HG03066 (cell line): ENCODE measurements around the gene CDHR5.
"Not testable (repeated sequence)": the region's sequence is repeated elsewhere in the genome, so short reads cannot be mapped to it uniquely, and the experiment has no call there.

Experiments
- ATAC-seq: cut with Tn5 transposase; IDR thresholded peaks from one replicate; pipeline ENCODE4 v1.9.1; 2021; ENCODE audit warnings: low read depth; ENCODE audit not compliant: unreplicated experiment

The CDHR5 gene

GRCh38 chr11:624705-625635 lies at the start of gene CDHR5:
CDHR5 (minus strand) TSS chr11:624955; CDS start chr11:624902, 53 bp downstream.
- ATAC-seq, result no peak

- no peak for ATAC-seq
Measured at GRCh38 chr11:674406-674805, 49.7 kb upstream of the CDHR5 start.

- no peak for ATAC-seq
Measured at GRCh38 chr11:673866-674265, 49.1 kb upstream of the CDHR5 start.

DNA sequence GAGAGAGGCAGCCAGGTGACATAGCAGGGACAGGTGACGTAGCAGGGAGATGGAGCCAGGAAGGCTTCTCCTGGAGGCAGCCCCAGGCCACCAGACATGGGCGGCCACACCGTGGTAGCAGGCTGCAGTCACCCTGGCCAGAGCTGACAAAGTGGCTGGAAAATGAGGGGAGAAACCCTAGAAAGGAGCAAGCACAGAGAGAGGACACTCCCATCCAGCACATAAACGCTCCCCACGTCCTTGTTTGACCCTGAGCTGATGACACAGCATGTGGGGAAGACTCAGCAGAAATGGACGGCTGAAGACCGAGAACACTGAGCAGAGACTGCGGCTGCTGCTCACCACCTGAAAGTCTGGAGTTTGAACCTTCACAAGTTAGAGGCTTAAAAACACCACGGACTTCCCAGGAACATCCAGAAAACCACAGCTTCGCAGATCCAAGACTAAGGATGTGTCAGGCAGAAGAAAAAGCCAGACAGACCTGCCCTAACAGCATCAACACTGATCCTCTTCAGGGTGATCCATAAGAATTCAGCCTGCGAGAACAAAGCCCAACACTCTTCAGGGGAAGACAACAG lies 41.0 kb upstream of the CDHR5 start:
- ATAC-seq, result no peak

GRCh38 chr11:665062-665703 lies 40.4 kb upstream of the CDHR5 start:
- ATAC-seq, result no peak

DNA sequence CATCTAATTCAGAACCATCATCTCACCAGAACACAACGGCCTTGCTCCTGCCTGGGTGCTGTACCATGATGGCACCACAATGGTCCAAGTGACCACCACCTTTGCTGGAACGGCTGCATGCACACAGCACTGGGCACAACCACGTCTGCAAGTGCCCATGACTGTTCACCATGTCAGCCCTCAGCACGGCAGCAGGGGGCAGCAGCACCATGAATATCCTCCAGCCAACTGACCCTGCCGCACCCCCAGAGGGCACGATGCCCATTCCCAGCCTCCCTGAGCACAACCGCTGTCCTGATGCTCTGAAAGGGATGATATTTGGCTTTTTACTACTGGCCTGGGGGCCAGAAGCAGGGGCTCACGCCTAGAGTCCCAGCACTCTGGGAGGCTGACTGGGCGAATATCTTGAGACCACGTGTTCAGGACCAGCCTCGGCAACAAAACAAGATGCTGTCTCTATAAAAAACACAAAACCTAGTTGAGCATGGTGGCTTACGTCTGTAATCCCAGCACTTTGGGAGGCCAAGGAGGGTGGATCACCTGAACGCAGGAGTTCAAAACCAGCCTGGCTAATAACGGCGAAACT lies 38.0 kb upstream of the CDHR5 start:
- no peak for ATAC-seq

DNA sequence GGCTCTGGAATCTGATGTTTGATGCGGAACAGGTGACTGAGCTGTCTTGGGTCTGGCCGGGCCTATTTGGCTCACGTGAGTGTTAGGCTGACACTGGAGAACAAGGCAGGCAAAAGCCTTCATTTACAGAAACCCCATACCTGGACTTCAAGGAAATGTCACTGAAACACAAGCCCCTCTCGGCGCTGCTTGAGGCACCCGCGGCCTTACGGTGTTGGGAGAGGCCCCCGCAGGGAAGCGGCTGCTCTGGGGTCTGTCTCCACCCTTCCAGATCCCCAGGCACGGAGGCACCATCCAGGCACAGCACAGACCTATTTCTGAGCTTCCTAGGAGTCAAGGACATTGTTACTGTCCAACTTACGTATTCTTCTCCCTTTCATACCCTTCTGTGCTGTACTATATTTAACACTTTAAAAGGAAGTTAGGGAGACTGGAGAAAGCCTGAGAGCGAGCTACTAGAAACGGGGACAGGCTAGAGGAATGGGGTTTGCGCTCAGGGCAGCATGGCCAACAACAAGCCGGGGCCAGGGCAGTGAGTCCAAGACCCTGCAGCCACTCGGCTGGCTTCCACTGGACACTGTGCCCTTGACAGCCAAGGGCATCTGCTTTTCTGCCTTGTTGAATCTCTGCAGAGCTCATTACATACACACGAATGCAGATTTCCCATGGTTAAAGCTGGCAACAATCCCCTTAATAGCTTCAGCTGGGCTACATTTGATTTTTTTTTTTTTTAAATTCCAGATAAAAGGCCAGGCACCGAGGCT lies 36.1 kb upstream of the CDHR5 start:
- ATAC-seq, result no peak

DNA sequence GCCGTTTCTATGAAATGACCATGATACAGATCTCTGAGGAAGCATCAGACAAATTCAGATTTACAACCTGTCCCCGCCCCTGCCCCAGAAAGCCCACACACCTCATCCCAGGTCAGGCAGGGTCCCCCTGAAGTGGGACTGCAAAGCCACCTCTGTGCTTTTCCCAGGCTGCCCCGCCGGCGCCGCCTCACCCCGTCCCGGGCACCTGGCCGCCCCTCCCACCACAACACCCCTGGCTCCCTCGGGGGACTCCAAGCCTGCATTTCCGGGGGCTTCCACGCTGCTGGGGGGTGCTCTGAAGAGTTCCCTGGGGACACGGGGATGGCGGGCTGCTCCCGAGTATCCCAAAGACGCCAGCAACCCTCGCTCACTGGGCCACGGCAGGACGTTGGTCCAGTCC lies 35.5 kb upstream of the CDHR5 start:
- ATAC-seq, result no peak

- ATAC-seq, result no peak
Measured at GRCh38 chr11:659532-660085, 34.9 kb upstream of the CDHR5 start.

DNA sequence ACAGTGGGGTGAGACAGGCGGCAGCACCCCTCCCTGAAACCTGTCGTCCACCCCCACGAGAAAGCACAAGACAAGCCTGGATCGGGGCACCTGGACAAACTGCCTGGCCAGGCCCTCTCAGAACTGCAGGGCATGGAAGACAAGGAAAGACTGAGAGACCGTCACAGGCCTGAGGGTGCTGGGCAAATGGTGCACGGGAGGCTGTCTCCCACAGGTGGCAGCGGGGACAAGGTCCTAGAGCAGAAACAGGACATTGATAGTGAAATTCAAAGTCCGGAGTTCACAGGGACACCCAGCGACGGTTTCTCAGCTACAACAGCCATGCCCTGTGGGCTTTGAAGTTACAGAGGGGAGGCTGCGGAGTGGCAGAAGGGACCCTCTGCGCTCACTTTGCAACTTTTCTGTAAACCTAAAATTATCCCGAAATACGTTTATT lies 33.0 kb upstream of the CDHR5 start:
- no peak for ATAC-seq

DNA sequence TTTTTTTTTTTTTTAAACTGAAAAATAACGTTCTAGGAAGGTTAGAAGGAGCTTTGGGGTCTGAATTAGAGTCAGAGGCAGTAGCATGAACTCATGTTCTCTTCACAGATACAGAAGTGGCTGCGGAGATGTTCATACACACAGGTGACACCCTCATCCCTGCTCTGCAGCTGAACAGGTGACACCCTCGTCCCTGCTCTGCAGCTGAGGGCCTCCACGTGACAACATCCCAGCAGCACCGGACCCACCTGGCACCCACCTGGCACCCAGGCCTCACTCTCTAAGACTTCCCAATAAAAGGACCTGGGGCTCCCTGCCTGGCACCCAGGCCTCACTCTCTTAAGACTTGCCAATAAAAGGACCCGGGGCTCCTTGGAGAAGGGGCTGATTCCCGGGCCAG lies 32.1 kb upstream of the CDHR5 start:
- ATAC-seq, result no peak

GRCh38 chr11:656426-656825 lies 31.7 kb upstream of the CDHR5 start:
- no peak for ATAC-seq

DNA sequence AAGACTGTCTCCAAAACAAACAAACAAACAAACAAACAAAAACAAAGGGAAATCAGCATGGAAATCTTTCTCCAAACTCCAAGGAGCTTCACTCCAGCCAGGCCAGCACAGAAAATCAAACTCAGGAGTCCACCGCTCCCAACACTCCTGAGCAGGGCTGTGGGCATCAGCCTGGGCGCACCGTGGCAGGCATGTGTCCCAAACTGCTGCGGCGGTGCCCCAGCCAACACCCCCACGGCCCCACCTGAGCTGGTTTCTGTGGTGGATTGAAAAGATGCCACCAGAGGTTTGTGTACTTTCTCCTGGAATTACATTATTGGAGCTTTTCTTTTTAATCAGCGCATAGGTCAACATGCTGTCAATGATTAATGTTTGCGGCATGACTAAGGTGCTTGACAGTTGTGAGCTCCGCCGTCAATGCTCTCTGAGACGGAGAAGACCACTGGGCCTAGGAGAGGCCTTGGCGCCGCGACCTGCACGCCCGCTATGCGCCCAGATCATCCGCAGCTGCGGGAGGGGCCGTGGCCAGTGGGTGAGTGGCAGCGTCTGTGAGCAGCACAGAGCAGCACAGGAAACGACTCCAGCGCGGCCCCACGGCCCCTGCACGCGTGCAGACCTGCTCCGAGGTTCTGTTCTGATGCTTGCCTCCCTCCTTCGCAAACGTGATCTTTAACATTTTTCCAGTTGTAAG lies 30.4 kb upstream of the CDHR5 start:
- no peak for ATAC-seq

- ATAC-seq, result not testable (repeated sequence)
Measured at GRCh38 chr11:654444-654843, 29.7 kb upstream of the CDHR5 start.

- no peak for ATAC-seq
Measured at GRCh38 chr11:653837-654236, 29.1 kb upstream of the CDHR5 start.

- not testable (repeated sequence) for ATAC-seq
Measured at GRCh38 chr11:653136-653535, 28.4 kb upstream of the CDHR5 start.

DNA sequence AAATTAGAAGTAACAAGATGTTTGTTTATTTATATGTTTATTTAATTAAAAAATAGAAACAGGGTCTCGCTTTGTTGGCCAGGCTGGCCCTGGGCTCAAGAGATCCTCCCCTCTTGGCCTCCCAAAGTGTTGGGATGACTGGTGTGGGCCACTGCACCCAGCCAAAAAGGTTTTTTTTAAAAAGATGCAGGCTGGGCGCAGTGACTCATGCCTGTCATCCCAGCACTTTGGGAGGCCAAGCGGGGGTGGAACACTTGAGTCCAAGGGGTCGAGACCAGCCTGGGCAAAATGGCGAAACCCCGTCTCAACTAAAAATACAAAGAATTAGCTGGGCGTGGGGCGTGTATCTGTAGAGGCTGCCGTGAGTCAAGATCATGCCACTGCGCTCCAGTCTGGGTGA lies 25.7 kb upstream of the CDHR5 start:
- no peak for ATAC-seq

GRCh38 chr11:647672-648158 lies 23.0 kb upstream of the CDHR5 start:
- not testable (repeated sequence) for ATAC-seq

- no peak for ATAC-seq
Measured at GRCh38 chr11:646214-646613, 21.5 kb upstream of the CDHR5 start.
